SU-DHL-6 (cell line): ENCODE data around the gene GSTCD.

ENCODE experiments used
- H2AFZ ChIP-seq: fragments of 200-600 bp; sonication (generic); 2 replicates; pipeline ENCODE4 v1.6.1; 2014; ENCODE audit warnings: low read depth, mild to moderate bottlenecking, moderate library complexity, mixed read lengths, antibody characterized with exemption, low read length; ENCODE audit not compliant: severe bottlenecking
- H3F3A ChIP-seq: fragments of 200-600 bp; shearing (Covaris generic); 2 replicates; pipeline ENCODE4 v1.6.0; 2016; ENCODE audit warnings: antibody characterized with exemption, mild to moderate bottlenecking; ENCODE audit not compliant: insufficient read depth
- H3K27ac ChIP-seq: fragments of 200-600 bp; sonication (generic); 2 replicates; pipeline ENCODE4 v1.5.1; 2016; ENCODE audit warnings: low read depth, mild to moderate bottlenecking, low read length, moderate library complexity, mixed read lengths
- H3K27me3 ChIP-seq: fragments of 200-600 bp; sonication (generic), shearing (Covaris generic); 2 replicates; pipeline ENCODE4 v1.6.0; 2014; ENCODE audit warnings: mild to moderate bottlenecking, low read length
- H3K36me3 ChIP-seq: fragments of 200-600 bp; sonication (generic); 2 replicates; pipeline ENCODE4 v1.6.1; 2014; ENCODE audit warnings: mild to moderate bottlenecking, low read length, mixed read lengths
- H3K4me2 ChIP-seq: fragments of 300-600, 200-600 bp; shearing (Covaris generic), sonication (generic); 2 replicates; pipeline ENCODE4 v1.6.0; 2014; ENCODE audit warnings: low read length, low read depth, mild to moderate bottlenecking; ENCODE audit not compliant: poor library complexity, severe bottlenecking
- H3K4me3 ChIP-seq: fragments of 200-600 bp; sonication (generic); 2 replicates; pipeline ENCODE4 v1.5.1; 2014; ENCODE audit warnings: antibody characterized with exemption, low read length, mild to moderate bottlenecking, mixed read lengths; ENCODE audit not compliant: insufficient read depth, poor library complexity, severe bottlenecking
- H3K79me2 ChIP-seq: fragments of 200-600 bp; sonication (generic); 2 replicates; pipeline ENCODE4 v1.6.1; 2014; ENCODE audit warnings: mild to moderate bottlenecking, low read length, moderate library complexity; ENCODE audit not compliant: insufficient read depth
- H3K9ac ChIP-seq: fragments of 200-600 bp; sonication (generic); 2 replicates; pipeline ENCODE4 v1.7.0; 2014; ENCODE audit warnings: mild to moderate bottlenecking, low read length
- H3K9me2 ChIP-seq: fragments of 200-600 bp; sonication (generic); replicated peaks from 2 replicates; pipeline ENCODE4 v1.6.1; 2014; ENCODE audit warnings: low read length; ENCODE audit not compliant: insufficient read depth
- H3K9me3 ChIP-seq: fragments of 200-600 bp; sonication (generic); 2 replicates; pipeline ENCODE4 v1.6.1; 2014; ENCODE audit warnings: low read length, mixed read lengths; ENCODE audit not compliant: insufficient read depth
- H4K20me1 ChIP-seq: fragments of 200-600 bp; sonication (generic); 2 replicates; pipeline ENCODE4 v1.6.1; 2014; ENCODE audit warnings: low read depth, mild to moderate bottlenecking, antibody characterized with exemption, low read length, moderate library complexity, mixed read lengths
- EZH2phosphoT487 ChIP-seq: fragments of 200-600 bp; sonication (generic), shearing (Covaris generic); conservative IDR thresholded peaks from 2 replicates; pipeline ENCODE4 v1.6.1; 2018; ENCODE audit warnings: mild to moderate bottlenecking, antibody characterized with exemption, low read length, moderate library complexity, mixed read lengths
- TF ChIP-seq, protein P1 (sequence below): fragments of 200-600 bp; sonication (generic); IDR thresholded peaks from one replicate; pipeline ENCODE4 v1.5.1; 2017; ENCODE audit warnings: antibody characterized with exemption, mild to moderate bottlenecking, low read length, moderate library complexity; ENCODE audit not compliant: insufficient read depth, poor library complexity, severe bottlenecking

Gene GSTCD

DNA sequence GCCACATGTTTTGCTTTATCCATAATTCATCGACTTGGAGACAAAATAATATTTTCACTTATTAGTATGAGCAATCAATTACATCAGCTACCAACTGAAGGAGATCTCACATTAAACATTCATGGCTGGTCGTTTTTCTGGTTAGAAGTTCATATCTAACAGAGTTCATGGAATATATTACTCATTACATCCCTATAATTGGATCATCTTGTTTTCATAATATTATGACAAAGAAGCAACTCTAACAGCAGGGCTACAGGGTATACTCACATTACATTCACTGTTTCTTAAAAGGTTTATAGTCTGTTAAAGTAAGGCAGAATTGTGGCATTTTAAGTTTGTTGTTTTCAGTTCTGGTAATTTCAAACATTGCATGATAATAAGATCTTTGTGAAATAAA is 33.0 kb downstream of the GSTCD start:
- no peaks in the 10 kb centered on the region for H4K20me1 ChIP-seq
- H3K36me3 ChIP-seq, result no peaks in the 10 kb centered on the region
- no peak overlapping the region for H3K27ac ChIP-seq
- no peaks in the 10 kb centered on the region for H3K9me3 ChIP-seq
- no peak overlapping the region for H3K4me3 ChIP-seq
- no peak overlapping the region for H3K4me2 ChIP-seq
- H3K9ac ChIP-seq, result no peak overlapping the region
- no peaks in the 10 kb centered on the region for H3K9me2 ChIP-seq
- no peak overlapping the region for H2AFZ ChIP-seq
- TF ChIP-seq, protein P1, sequence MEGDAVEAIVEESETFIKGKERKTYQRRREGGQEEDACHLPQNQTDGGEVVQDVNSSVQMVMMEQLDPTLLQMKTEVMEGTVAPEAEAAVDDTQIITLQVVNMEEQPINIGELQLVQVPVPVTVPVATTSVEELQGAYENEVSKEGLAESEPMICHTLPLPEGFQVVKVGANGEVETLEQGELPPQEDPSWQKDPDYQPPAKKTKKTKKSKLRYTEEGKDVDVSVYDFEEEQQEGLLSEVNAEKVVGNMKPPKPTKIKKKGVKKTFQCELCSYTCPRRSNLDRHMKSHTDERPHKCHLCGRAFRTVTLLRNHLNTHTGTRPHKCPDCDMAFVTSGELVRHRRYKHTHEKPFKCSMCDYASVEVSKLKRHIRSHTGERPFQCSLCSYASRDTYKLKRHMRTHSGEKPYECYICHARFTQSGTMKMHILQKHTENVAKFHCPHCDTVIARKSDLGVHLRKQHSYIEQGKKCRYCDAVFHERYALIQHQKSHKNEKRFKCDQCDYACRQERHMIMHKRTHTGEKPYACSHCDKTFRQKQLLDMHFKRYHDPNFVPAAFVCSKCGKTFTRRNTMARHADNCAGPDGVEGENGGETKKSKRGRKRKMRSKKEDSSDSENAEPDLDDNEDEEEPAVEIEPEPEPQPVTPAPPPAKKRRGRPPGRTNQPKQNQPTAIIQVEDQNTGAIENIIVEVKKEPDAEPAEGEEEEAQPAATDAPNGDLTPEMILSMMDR, result no peak
- no peak for TF ChIP-seq EZH2phosphoT487
- no peaks in the 10 kb centered on the region for H3F3A ChIP-seq
- H3K27me3 ChIP-seq, result no peaks in the 10 kb centered on the region
- H3K79me2 ChIP-seq, result no peaks in the 10 kb centered on the region

DNA sequence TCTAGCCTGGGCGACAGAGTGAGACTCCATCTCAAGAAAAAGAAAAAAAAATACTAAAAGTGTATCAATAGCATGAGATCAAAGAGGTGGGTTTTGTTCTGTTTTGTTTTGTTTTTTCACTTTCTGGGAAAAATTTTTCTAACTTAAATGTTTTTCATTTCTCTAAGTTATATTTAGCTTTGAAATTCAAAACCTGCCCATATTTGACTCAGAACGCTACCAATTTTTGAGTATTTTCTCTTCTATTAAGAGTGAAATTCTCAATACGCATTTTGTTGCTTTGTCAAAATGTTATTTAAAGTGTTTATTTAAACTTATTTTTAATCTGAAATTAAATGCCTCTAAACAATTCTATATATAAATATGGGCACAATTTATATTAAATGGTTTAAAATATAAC is 39.6 kb downstream of the GSTCD start:
- Histone ChIP-seq H4K20me1 (no peaks in the 10 kb centered on the region), H2AFZ (no peak overlapping the region), H3F3A (no peaks in the 10 kb centered on the region), H3K9me2 (no peaks in the 10 kb centered on the region), H3K27me3 (no peaks in the 10 kb centered on the region), H3K4me2 (no peak overlapping the region), H3K36me3 (no peaks in the 10 kb centered on the region), H3K79me2 (no peaks in the 10 kb centered on the region), H3K4me3 (no peak overlapping the region), H3K27ac (no peak overlapping the region), H3K9ac (no peak overlapping the region), H3K9me3 (no peaks in the 10 kb centered on the region)
- TF ChIP-seq, protein P1, result no peak
- TF ChIP-seq EZH2phosphoT487, result no peak

GRCh38 chr4:105751718-105752299 is 43.2 kb downstream of the GSTCD start:
- no peak overlapping the region for H3K9ac ChIP-seq
- no peaks in the 10 kb centered on the region for H3K9me3 ChIP-seq
- H3K27ac ChIP-seq, result no peak overlapping the region
- no peaks in the 10 kb centered on the region for H3K27me3 ChIP-seq
- no peaks in the 10 kb centered on the region for H3K36me3 ChIP-seq
- no peak for TF ChIP-seq EZH2phosphoT487
- TF ChIP-seq, protein P1, result no peak
- no peaks in the 10 kb centered on the region for H3K9me2 ChIP-seq
- no peaks in the 10 kb centered on the region for H3K79me2 ChIP-seq
- H3K4me2 ChIP-seq, result no peak overlapping the region
- H3K4me3 ChIP-seq, result no peak overlapping the region
- H3F3A ChIP-seq, result no peaks in the 10 kb centered on the region
- H2AFZ ChIP-seq, result no peak overlapping the region
- H4K20me1 ChIP-seq, result no peaks in the 10 kb centered on the region
